ENCODE data around the gene PDPK1.

PDPK1 gene

GRCh38 chr16:2507052-2507659 is 30.7 kb upstream of the PDPK1 start:
- DNase-seq (ENCODE audit: low read depth in 2 of 2), result no peak

- no peak for DNase-seq (ENCODE audit: low read depth in 2 of 2)
These were observed 30.2 kb upstream of the PDPK1 start for GRCh38 chr16:2507665-2508064.

- DNase-seq (ENCODE audit: low read depth in 2 of 2), result no peak
These were observed 29.0 kb upstream of the PDPK1 start for GRCh38 chr16:2508722-2509400.

- DNase-seq (ENCODE audit: low read depth in 2 of 2), result no peak
These were observed 26.6 kb upstream of the PDPK1 start for GRCh38 chr16:2511128-2511800.

- no peak for DNase-seq (ENCODE audit: low read depth in 2 of 2)
These were observed 25.7 kb upstream of the PDPK1 start for GRCh38 chr16:2511996-2512734.

- no peak for DNase-seq (ENCODE audit: low read depth in 2 of 2)
These were observed 25.0 kb upstream of the PDPK1 start for GRCh38 chr16:2512735-2513404.

GRCh38 chr16:2513405-2514332 is 24.2 kb upstream of the PDPK1 start, which contains the start of gene ATP6V0C:
Gene ATP6V0C, plus strand, starts transcription at chr16:2513952. Its CDS starts 152 bp downstream, at chr16:2514104.
- DNase-seq (ENCODE audit: low read depth in 2 of 2), result peak; percentile 88 to 90

- peak in 1 of 2 donors; percentile 28 for DNase-seq (ENCODE audit: low read depth in 2 of 2)
These were observed 23.3 kb upstream of the PDPK1 start for GRCh38 chr16:2514333-2515179.

GRCh38 chr16:2515180-2515851 is 22.5 kb upstream of the PDPK1 start:
- DNase-seq (ENCODE audit: low read depth in 2 of 2), result no peak

- DNase-seq (ENCODE audit: low read depth in 2 of 2), result no peak
These were observed 21.2 kb upstream of the PDPK1 start for GRCh38 chr16:2516391-2517240.

GRCh38 chr16:2517954-2518605 is 19.7 kb upstream of the PDPK1 start:
- DNase-seq (ENCODE audit: low read depth in 2 of 2), result no peak

- no peak for DNase-seq (ENCODE audit: low read depth in 2 of 2)
These were observed 18.8 kb upstream of the PDPK1 start for GRCh38 chr16:2518823-2519710.

GRCh38 chr16:2519711-2520080 is 18.1 kb upstream of the PDPK1 start:
- no peak for DNase-seq (ENCODE audit: low read depth in 2 of 2)

GRCh38 chr16:2520097-2520783 is 17.6 kb upstream of the PDPK1 start, which contains the start of gene AMDHD2:
Gene AMDHD2, plus strand, starts transcription at chr16:2520371. Its CDS starts 88 bp downstream, at chr16:2520459.
- DNase-seq (ENCODE audit: low read depth in 2 of 2), result peak; percentile 82 to 85

- DNase-seq (ENCODE audit: low read depth in 2 of 2), result no peak
These were observed 16.9 kb upstream of the PDPK1 start for GRCh38 chr16:2520784-2521531.

All from stimulated activated CD4-positive, alpha-beta T cell treated with anti-CD3 and anti-CD28 coated beads, Interleukin-1b, Interleukin-23, amount 100 ng/mL, for 4 hours (primary cell).